Hepatocyte (in vitro differentiated cells): ENCODE data around the gene HRH3. TPM values are rescaled to one million over a fixed set of nuclear protein-coding genes. Genes with fewer than 3 reads are reported as not detected.

Source experiments
- DNase-seq: peaks from one replicate; pipeline ENCODE4 v3.0.0-alpha.2; 2016; ENCODE audit warnings: low spot score
- H2AFZ ChIP-seq: fragments of 200-600 bp; sonication (generic); 2 replicates; pipeline ENCODE4 v1.6.0; 2016; ENCODE audit warnings: antibody characterized with exemption, mild to moderate bottlenecking
- H3K27ac ChIP-seq: fragments of 200-600 bp; sonication (generic); 2 replicates; pipeline ENCODE4 v1.5.1; 2016; ENCODE audit warnings: mild to moderate bottlenecking
- H3K27me3 ChIP-seq: fragments of 200-600 bp; sonication (generic); 2 replicates; pipeline ENCODE4 v1.6.1; 2016
- H3K36me3 ChIP-seq: fragments of 200-600 bp; sonication (generic); replicated peaks from 2 replicates; pipeline ENCODE4 v1.5.1; 2016; ENCODE audit warnings: low read depth; ENCODE audit not compliant: insufficient read depth
- H3K4me1 ChIP-seq: fragments of 200-600 bp; sonication (generic); 2 replicates; pipeline ENCODE4 v1.5.1; 2016; ENCODE audit warnings: mild to moderate bottlenecking, moderate library complexity; ENCODE audit not compliant: insufficient read depth
- H3K4me2 ChIP-seq: fragments of 200-600 bp; sonication (generic); 2 replicates; pipeline ENCODE4 v1.6.0; 2016
- H3K4me3 ChIP-seq: fragments of 200-600 bp; sonication (generic); 2 replicates; pipeline ENCODE4 v1.5.1; 2016; ENCODE audit warnings: mild to moderate bottlenecking
- H3K79me2 ChIP-seq: fragments of 200-600 bp; sonication (generic); 2 replicates; pipeline ENCODE4 v1.6.0; 2017; ENCODE audit warnings: mild to moderate bottlenecking
- H3K9me2 ChIP-seq: fragments of 200-600 bp; sonication (generic); replicated peaks from 2 replicates; pipeline ENCODE4 v1.6.0; 2017; ENCODE audit warnings: mild to moderate bottlenecking; ENCODE audit not compliant: insufficient read depth
- H3K9me3 ChIP-seq: fragments of 200-600 bp; sonication (generic); 2 replicates; pipeline ENCODE4 v1.5.1; 2016; ENCODE audit warnings: low read depth, mild to moderate bottlenecking
- H4K20me1 ChIP-seq: fragments of 200-600 bp; sonication (generic); 2 replicates; pipeline ENCODE4 v1.6.0; 2016; ENCODE audit warnings: mild to moderate bottlenecking; ENCODE audit not compliant: insufficient read depth, poor library complexity, severe bottlenecking
- CTCF ChIP-seq: fragments of 200-600 bp; sonication (generic); IDR thresholded peaks from 2 replicates; pipeline ENCODE4 v1.5.1; 2016; ENCODE audit warnings: antibody characterized with exemption, mild to moderate bottlenecking; ENCODE audit not compliant: poor library complexity
- EZH2 ChIP-seq: fragments of 200-600 bp; sonication (generic); IDR thresholded peaks from 2 replicates; pipeline ENCODE4 v1.6.1; 2016; ENCODE audit warnings: antibody characterized with exemption, mild to moderate bottlenecking, borderline replicate concordance
- EZH2phosphoT487 ChIP-seq: fragments of 200-600 bp; sonication (generic); IDR thresholded peaks from one replicate; pipeline ENCODE4 v1.6.1; 2018; ENCODE audit warnings: antibody characterized with exemption, mild to moderate bottlenecking, low read depth, moderate library complexity; ENCODE audit not compliant: unreplicated experiment, severe bottlenecking
- WGBS: methylation state at CpG from one replicate; pipeline ENCODE4 v1.1.6; 2016; ENCODE audit warnings: low lambda C conversion rate; ENCODE audit errors: missing lambda C conversion rate; 5-methylcytosine and 5-hydroxymethylcytosine counted together
- polyA plus RNA-seq: library from polyadenylated mRNA; unstranded; fragments of >200 nt; fragmentation: Nextera tagmentation; extraction: Ambion mirVana; gene quantifications from 2 replicates; pipeline ENCODE4 v1.2.1, GENCODE V29; 2016
- total RNA-seq: library from RNA; depleted of rRNA; stranded (reverse); fragments of >200 nt; gene quantifications from 2 replicates; pipeline ENCODE4 v1.2.3, GENCODE V29; 2014

The HRH3 gene
- total and polyA plus RNA-seq, 2 experiments from 2014 or later, result not detected

DNA sequence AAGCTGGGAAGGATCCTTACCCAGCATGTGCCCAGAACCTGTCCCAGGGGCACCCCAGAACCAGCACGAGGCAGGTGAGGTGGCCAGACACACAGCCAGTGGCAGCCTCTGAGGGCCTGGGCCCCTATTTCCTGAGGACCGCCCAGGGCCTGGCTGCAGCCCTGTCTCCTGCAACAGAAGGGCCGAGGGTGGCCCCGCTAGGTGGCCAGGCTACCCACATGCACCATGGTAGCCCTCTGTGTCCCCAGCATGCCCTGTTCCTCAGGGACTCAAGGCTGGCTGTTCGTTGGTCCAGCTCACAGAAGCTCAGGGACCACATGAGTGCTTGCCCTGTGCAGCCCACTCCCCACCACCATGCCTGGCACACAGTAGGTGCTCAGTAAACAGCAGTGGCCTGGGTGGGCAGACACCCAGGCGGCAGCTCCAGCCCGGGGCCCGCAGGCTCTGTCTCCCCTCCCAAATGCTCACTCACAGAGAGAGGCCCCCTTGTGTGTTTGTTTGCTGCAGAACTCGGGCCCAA lies 8.2 kb downstream of the HRH3 start:
- TF ChIP-seq EZH2phosphoT487 (no peak), EZH2 (no peak), CTCF (no peak)
- Histone ChIP-seq H3K36me3 (no peaks in the 10 kb centered on the region), H3K9me3 (no peaks in the 10 kb centered on the region), H3K27me3 (peaks cover 17% of the 10 kb centered on the region), H3K4me1 (no peaks in the 10 kb centered on the region), H3K4me3 (no peak overlapping the region), H2AFZ (no peak overlapping the region), H3K4me2 (no peak overlapping the region), H3K79me2 (no peaks in the 10 kb centered on the region), H4K20me1 (no peaks in the 10 kb centered on the region), H3K9me2 (no peaks in the 10 kb centered on the region), H3K27ac (no peak overlapping the region)
- WGBS, result 76% methylated on average over 9 of the region's 9 CpGs
- no peak for DNase-seq

DNA sequence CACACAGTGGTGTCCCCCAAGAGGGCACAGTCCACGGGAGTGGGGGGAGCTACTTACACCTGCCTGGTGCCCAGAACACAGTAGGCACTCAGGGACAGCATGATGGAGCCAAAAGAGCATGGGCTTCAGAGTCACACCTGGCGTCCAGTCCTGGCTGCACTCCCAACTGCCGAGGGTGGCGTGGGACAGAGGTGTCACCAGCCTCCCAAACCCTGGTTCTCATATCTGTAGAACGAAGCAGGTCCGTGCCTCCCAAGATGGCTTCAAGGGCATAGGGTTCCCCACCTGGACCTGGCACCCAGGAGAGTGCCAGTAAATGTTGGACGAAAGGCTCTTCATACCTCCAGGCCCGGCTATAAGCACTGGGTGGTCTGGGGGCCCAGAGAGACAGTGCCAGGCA lies 8.9 kb downstream of the HRH3 start:
- TF ChIP-seq EZH2phosphoT487 (no peak), EZH2 (no peak), CTCF (no peak)
- Histone ChIP-seq H3K36me3 (no peaks in the 10 kb centered on the region), H3K4me1 (no peaks in the 10 kb centered on the region), H4K20me1 (no peaks in the 10 kb centered on the region), H3K79me2 (no peaks in the 10 kb centered on the region), H3K9me3 (no peaks in the 10 kb centered on the region), H3K27ac (no peak overlapping the region), H3K4me3 (no peak overlapping the region), H3K27me3 (peaks cover 11% of the 10 kb centered on the region), H2AFZ (no peak overlapping the region), H3K9me2 (no peaks in the 10 kb centered on the region), H3K4me2 (no peak overlapping the region)
- DNase-seq, result no peak
- WGBS, result 88% methylated on average over 8 of the region's 8 CpGs

GRCh38 chr20:62210496-62210855 lies 9.6 kb downstream of the HRH3 start:
- DNase-seq, result no peak
- no peak overlapping the region for H3K27ac ChIP-seq
- no peak overlapping the region for H2AFZ ChIP-seq
- TF ChIP-seq EZH2phosphoT487 (no peak), EZH2 (no peak)
- H3K4me1 ChIP-seq, result no peaks in the 10 kb centered on the region
- H3K9me2 ChIP-seq, result no peaks in the 10 kb centered on the region
- no peaks in the 10 kb centered on the region for H3K36me3 ChIP-seq
- H3K79me2 ChIP-seq, result no peaks in the 10 kb centered on the region
- H4K20me1 ChIP-seq, result no peaks in the 10 kb centered on the region
- H3K4me3 ChIP-seq, result no peak overlapping the region
- H3K4me2 ChIP-seq, result no peak overlapping the region
- WGBS, result 88% methylated on average over 20 of the region's 21 CpGs
- peaks cover 11% of the 10 kb centered on the region for H3K27me3 ChIP-seq
- H3K9me3 ChIP-seq, result no peaks in the 10 kb centered on the region

DNA sequence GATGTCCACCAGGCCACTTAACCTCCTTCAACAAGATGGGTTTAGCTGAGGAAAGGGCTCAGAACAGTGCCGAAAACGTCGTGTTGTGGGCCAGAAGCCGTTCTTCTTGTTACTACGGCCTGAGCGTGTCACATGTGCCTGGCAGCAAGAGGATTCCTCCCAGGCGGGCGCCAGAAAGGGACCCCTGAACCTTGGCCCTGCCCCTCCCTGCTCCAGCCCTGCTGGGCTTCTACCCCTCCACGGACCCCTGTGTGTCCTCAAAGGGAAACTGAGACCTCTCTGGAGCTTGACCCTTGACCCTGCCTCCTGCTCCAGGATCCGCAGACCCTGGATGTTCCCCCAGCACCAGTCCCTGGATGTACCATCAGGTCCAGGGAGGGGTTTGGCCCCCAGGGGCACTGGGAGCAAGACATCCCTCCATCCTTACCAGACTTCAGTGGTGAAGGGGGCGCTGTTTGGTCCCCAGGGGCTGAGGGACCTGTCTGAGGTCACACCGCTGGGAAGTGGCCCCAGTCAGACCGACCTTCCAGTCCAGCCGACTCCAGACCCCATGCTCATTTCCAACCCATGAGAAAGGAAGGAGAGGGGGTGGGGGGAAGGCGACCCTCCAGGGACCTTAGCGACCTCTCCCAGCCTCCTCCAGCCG lies 10.1 kb downstream of the HRH3 start:
- Histone ChIP-seq H3K9me2 (no peaks in the 10 kb centered on the region), H3K27me3 (peaks cover 7% of the 10 kb centered on the region), H2AFZ (no peak overlapping the region), H3K4me1 (no peaks in the 10 kb centered on the region), H3K36me3 (no peaks in the 10 kb centered on the region), H3K4me2 (no peak overlapping the region), H3K4me3 (no peak overlapping the region), H3K79me2 (no peaks in the 10 kb centered on the region), H3K9me3 (no peaks in the 10 kb centered on the region), H3K27ac (no peak overlapping the region), H4K20me1 (no peaks in the 10 kb centered on the region)
- TF ChIP-seq EZH2 (no peak), EZH2phosphoT487 (no peak), CTCF (no peak)
- no peak for DNase-seq
- WGBS, result 82% methylated on average over 17 of the region's 17 CpGs
